ENCODE data around the gene RIMBP2.

Gene RIMBP2

DNA sequence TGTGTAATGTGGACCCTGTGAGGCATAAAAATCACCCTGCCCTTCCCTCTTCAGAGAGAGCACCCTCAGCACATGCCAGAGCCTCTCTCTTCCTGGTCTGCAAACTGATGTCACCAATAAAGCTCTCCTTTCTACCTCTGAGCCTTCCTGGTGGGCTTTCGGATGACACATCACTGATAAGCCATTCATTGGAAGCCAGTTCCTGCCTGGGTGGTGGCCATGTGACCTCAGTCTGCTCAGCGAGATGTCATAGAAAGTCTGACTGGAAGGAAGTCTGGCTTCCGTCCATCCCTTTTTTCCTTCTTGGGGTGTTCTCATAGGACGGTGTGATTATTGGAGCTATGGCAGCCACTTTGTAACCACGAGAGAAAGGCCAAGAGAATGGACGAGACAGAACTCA, 282.7 kb downstream of the RIMBP2 start:
- DNase-seq, result no peak

DNA sequence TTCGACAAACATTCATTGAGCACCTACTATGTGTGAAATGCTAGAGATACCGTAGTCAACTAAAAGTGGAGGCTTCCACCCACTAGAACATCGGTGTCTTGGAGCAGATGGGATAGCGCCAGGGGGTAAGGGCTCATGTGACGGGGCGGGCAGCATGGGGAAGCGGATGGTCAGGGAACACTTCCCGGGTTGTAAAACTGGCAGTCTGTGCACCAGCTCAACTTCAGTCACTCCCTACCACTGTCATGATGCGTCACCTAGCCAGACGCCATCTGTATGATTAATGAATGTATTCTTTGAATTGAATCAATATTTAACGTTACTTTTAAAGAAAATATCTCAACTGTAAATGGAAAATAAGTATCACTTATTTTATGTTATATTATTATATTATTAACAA, 284.9 kb downstream of the RIMBP2 start:
- DNase-seq, result no peak

- DNase-seq, result no peak
Measured at GRCh38 chr12:130429656-130430505, 286.2 kb downstream of the RIMBP2 start.

- no peak for DNase-seq
Measured at GRCh38 chr12:130428116-130428515, 288.0 kb downstream of the RIMBP2 start.

- no peak for DNase-seq
Measured at GRCh38 chr12:130427381-130427887, 288.7 kb downstream of the RIMBP2 start.

GRCh38 chr12:130425698-130426245, 290.3 kb downstream of the RIMBP2 start:
- DNase-seq, result no peak

- no peak for DNase-seq
Measured at GRCh38 chr12:130424858-130425697, 291.0 kb downstream of the RIMBP2 start.

- DNase-seq, result no peak
Measured at GRCh38 chr12:130423991-130424857, 291.9 kb downstream of the RIMBP2 start.

DNA sequence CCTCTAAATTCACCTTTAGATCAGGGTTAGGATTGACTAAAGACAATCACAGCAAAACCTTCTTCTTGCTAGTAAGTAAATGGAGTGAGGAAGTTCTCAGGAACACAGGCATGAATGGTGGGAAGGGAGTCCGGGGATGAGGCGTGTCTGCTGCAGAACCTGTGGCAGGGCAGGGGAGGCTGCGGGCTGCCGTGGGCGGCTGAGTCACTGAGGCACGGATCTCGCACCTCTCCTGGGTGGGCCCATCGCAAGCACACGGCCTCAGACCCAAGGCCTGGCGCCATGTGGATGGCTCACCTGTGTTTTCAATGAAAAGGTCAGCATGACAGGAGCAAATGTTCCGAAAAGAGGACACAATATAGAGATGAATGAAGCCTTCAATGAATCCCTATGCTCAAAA, 293.0 kb downstream of the RIMBP2 start:
- no peak for DNase-seq

DNA sequence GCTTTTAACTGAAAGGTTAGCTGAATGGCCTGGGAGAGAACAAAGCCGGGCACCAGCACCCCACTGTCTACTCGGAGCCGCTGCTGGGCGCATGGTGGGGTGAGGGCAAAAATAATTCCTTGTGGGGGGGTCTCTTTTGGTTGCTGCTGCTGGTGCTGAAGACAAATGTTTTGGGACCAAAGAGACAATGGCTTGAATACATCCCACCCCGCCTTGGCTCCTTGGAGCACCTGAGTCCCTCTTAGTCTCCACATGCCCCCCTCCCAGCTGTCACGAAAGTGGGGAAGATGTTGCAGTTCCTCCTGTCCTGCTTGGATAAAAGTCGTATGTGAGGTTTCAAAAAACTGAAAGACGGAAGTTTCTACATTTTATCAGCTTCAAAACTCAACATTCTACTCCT, 293.4 kb downstream of the RIMBP2 start:
- DNase-seq, result no peak

- DNase-seq, result no peak
Measured at GRCh38 chr12:130421896-130422295, 294.2 kb downstream of the RIMBP2 start.

DNA sequence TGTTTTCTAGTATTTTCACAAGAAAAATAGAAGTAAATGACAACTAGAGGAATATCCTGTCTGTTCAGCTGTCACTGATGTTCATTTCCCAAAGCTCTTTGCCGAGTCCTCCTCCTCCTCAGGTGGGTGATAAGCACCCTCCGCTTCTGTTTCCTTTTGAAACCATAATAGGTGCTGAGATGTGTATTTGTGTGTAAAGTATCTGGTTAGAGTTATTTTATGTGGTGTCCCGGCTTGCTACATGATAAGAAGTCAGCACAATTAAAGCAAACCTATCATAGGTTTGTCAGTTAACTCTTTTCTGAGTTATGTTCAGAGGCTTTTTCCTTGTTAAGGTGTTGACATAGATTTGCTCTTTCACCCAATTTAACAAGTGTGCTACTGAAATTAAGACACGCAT, 296.0 kb downstream of the RIMBP2 start:
- DNase-seq, result no peak

- DNase-seq, result no peak
Measured at GRCh38 chr12:130419116-130419515, 297.0 kb downstream of the RIMBP2 start.

DNA sequence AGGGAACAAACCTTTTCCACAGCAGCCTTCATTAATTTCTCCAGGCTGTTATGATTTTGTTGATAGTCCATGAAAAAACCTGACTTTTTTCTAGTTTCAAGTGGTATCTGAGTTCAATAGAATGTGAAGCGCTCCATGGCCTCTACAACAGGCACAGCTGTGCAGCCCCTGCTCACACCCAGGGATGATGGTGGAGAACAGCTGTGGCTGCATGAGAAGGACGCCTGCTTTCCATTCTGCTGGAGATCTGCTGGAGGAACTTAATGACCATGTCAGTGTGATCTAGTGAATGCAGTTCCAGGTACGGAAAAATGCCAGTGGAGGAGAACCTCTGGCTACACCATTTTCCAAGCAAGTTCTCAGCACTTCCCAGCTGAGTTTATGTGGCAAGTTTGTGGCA, 297.8 kb downstream of the RIMBP2 start:
- DNase-seq, result no peak

DNA sequence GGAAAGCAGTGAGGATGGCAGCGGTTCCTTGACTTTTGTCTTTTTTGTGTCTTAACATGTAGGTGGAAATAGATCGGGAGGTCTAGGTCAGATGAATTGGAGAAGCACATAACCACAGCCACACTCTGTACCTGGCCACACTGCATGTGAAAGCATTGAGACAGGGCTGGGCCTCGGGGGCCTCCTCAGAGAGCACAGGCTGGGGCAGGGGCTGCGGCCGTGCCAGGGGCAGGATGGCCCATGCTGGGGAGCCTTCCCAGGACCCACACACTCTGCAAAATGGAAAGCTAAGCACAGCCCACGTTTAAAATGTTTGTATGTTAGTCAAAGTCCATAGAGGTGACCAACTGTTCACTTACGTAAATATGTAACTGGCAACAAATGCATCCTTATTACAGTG, 301.7 kb downstream of the RIMBP2 start:
- DNase-seq, result no peak

DNA sequence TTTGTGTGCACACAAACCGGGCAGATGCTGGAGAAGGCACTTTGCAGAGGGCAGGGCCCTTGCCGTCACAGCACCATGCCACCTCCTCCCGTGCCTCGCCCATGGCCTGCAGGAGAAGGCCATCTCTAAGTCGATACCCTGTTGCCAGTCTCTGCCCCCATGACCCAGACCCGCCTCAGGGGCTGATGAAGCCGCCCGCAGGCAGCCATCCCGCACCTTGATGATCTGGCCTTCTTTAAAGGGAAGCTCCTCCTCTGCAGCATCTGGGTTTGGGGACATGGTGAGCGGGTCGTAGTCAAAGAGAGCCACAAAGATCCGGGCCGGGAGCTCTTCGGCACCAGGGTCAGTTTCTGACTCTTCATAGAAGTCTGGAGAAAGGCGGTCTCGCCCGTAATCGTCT, 302.2 kb downstream of the RIMBP2 start:
- no peak for DNase-seq

- no peak for DNase-seq
Measured at GRCh38 chr12:130412384-130412783, 303.7 kb downstream of the RIMBP2 start.

DNA sequence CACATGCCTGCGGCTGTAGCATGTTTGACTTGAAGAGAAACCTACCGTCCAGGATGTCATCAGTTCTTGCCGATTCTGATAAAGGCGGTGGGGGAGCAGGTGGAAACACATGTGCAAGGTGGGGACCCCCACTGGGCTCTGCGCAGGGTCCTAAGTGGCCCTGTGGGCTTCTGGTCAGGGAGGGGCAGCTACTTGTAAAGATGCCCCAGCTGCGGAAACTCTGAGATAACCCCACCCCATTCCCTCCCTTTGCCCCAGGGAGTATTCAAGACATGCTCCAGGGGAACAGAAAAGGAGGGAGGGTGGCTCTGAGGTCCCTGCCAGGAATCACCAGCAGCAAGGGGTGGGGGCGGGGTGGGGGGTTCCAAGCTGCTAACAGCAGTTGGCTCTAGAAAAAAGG, 310.8 kb downstream of the RIMBP2 start:
- no peak for DNase-seq

DNA sequence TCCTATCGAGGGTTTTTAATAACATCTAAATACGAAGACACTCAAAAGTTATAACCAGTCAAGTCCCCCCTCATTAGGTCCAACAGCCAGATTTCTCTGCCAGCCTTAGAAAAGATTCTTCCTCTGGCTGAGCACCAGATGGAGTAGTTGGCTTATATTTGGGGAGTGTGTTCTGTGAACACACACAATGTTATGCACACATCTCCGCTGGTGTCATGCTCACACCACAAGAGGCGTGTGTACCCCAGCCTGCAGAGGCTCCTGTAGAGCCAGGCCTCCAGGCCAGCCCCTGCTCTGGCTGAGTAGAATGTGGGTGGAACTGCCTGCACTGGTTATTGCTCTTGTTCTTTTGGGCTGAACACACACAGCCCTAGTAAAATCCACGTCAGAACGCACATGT, 314.4 kb downstream of the RIMBP2 start:
- DNase-seq, result no peak

GRCh38 chr12:130398100-130398848, 317.8 kb downstream of the RIMBP2 start:
- no peak for DNase-seq

DNA sequence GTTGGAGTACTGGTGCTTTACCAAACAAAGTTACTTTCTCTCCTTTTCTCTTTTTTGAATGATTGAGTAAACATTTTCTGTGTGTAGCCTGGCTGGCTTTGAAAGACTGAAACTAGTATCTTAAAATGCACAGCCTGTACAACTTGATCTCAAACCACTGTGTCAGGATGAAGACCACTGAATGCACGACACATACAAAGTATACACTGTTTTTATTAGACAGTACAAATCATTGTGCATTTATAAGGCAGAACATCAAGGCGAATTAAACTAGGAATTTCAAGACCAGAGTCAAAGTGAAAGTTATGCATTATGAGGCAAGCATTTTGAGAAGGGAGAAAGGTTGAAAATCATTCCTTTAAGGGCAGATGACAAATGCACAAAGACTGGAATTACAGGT, 319.4 kb downstream of the RIMBP2 start:
- no peak for DNase-seq

GRCh38 chr12:130394906-130395305, 321.2 kb downstream of the RIMBP2 start:
- DNase-seq, result no peak

All from GDM1 (cell line).